NCI-H2107 (cell line): Measurements from ENCODE around the gene BBC3.
"Not testable (repeated sequence)": the region's sequence is repeated elsewhere in the genome, so short reads cannot be mapped to it uniquely, and the experiment has no call there.

Experiments used
- DNase-seq: peaks from one replicate; lab custom pipeline; 2025; lab: John Stamatoyannopoulos, UW

The BBC3 gene, protein sequence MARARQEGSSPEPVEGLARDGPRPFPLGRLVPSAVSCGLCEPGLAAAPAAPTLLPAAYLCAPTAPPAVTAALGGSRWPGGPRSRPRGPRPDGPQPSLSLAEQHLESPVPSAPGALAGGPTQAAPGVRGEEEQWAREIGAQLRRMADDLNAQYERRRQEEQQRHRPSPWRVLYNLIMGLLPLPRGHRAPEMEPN

DNA sequence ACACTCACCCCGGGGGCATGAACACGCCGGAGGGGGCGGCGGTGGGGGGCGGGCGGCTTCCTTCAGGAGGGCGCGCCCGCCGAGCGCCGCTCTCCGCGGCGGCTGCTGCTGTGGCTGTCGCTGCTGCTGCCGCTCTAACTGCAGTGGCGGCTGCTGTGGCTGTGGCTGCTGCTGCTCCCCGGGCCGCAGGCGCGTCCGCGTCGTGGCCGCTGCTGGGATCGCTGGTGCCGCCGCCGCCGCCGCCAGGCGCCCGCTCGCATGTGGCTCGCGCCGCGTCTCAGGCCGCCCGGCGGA lies at the start of gene BBC3:
BBC3 (minus strand) TSS at position 279 of the 294 bp plus-strand sequence. CDS start 2,768 bp downstream, outside the sequence.
- DNase-seq, result no peak

DNA sequence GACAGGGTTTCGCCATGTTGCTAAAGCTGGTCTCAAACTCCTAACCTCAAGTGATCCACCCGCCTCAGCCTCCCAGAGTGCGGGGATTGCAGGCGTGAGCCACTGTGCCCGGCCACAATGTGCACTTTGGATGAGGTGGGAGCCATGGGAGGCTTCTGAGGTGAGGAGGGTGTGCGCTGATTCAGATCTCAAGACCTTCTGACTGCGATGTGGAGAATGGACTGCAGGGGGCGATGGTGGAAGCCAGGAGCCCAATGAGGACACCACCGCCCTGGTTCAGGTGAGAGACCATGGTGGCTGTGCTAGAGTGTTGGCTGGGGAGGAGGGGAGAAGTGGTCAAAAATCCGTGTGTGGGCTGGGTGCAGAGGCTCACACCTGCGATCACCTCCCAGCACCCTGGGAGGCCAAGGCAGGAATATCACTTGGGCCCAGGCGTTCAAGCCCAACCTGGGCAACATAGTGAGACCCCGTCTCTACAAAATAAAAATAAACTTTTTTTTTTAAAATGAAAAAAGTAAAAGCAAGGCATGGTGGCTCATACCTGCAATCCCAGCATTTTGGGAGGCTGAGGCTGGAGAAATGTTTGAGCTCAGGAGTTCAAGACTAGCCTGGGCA lies 49.3 kb upstream of the BBC3 start:
- no peak for DNase-seq

DNA sequence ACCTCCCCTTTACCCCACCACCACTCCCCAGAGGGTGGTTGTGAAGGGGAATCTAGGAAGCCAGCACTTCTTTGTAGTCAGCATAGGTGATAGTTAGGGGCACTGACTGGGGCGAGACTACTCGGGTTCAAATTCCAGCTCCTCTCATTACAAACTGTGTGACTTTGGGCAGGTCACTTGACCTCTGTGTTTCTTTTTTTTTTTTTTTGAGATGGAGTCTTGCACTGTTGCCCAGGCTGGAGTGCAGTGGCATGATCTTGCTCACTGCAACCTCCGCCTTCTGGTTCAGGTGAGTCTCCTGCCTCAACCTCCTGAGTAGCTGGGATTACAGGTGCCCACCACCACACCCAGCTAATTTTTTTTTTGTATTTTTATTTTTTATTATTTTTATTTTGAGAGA lies 45.5 kb upstream of the BBC3 start:
- not testable (repeated sequence) for DNase-seq

DNA sequence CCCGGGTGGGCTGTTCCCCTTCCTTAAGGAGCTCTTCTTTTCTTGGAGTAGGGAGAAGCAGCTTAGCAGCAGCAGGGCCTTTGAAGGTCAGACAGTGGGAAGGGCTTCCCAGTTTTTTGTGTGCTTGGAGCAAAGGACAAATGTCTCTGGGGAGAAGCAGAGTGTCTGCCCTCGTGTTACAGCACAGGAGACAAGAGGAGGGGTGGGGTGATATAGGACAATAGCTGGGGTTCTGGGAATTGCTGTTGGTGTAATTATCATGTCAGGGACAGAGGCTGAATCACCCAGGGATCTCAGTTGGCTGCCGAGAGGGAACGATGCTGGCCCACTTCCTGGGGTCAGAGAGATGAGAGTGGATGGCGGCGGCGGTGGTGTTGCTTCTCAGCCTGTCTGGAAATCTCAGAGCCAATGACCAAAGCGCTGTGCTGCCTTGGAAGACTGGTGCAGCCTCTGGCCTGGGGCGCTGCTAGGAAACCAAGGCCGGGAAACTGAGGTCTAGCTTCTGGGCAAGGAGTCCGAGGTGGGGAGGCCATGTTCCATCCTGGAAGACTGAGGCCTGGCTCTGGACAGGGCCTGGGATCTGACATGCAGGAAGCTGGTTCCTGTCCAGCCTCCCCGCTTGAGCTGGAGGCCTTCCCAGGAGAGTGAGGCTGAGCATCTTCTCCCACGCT lies 44.9 kb upstream of the BBC3 start:
- DNase-seq, result no peak

DNA sequence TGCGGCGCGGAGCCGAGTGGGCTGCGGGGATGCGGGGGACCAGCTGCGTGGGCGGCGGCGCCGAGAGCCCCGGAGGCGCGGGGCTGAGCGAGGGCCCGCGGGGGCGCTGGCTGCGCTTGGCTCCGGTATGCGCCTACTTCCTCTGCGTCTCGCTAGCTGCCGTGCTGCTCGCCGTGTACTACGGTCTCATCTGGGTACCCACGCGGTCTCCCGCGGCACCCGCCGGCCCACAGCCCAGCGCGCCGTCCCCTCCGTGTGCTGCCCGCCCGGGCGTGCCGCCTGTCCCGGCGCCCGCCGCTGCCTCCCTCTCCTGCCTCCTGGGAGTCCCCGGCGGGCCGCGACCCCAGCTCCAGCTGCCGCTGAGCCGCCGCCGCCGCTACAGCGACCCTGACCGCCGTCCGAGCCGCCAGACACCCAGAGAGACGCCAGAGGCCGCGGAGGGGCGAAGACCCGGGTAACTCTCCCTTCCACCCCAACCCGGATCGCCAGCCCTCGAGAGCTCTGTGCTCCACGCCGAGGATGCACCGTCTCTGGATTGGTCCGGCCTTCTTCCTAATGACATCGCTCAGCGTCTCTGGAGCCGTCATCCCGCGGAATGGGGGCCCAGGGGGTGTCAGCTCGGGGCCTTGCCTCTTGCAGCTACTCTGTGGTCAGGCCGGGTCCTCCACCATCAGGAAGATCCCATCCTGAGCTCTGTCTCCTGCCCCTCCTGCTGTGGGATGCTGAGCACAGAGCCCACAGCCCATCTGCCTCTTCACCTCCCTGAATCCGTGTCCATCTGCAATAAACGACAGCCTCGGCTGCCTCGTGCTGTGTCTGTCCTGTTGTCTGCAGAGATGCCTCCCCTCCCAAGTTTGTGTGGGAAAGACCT lies 44.1 kb upstream of the BBC3 start:
- no peak for DNase-seq

DNA sequence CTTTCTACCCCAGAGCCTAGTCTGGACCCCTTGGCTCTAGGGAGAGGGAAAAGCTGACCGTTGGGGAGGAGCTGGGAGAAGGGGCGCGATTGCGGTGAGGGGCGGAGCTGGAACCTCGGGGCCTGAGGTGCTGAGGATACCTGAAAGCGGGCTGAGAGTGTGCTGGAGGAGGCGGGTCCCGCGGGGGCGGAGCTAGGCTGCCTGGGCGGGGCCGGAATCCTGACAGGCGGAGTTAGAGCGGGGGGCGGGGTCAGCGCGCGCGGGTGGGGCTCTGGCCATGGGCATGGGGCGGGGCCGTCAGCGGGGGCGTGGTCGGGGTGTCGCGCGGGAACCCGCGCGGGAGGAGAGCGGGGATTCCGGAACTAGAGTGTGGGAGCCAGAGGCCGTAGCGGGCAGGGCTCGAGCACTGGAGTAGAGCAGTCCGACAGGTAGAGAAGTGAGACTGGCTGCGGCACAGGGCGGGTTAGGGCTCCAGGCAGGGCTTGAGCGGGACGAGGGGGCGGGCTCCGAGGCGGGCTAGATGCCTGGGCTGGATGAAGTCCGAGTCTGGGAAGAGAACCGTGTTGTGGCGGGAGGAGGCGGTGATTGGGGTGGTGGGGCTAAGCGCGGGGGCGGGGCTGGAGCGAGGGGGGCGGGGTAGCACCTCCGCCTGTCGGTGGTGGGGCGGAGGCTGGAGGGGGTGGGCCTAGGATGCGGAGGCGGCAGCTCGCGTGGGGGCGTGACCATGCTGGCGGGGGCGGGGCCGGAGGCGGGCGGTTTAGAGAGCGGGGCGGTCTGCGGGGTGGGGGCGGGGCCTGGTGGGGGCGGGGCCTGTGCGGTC lies 43.3 kb upstream of the BBC3 start, which contains the start of gene INAFM1:
INAFM1 (plus strand) TSS at position 815 of the 820 bp plus-strand sequence. CDS start 35 bp downstream, outside the sequence.
- DNase-seq, result peak; percentile 91

DNA sequence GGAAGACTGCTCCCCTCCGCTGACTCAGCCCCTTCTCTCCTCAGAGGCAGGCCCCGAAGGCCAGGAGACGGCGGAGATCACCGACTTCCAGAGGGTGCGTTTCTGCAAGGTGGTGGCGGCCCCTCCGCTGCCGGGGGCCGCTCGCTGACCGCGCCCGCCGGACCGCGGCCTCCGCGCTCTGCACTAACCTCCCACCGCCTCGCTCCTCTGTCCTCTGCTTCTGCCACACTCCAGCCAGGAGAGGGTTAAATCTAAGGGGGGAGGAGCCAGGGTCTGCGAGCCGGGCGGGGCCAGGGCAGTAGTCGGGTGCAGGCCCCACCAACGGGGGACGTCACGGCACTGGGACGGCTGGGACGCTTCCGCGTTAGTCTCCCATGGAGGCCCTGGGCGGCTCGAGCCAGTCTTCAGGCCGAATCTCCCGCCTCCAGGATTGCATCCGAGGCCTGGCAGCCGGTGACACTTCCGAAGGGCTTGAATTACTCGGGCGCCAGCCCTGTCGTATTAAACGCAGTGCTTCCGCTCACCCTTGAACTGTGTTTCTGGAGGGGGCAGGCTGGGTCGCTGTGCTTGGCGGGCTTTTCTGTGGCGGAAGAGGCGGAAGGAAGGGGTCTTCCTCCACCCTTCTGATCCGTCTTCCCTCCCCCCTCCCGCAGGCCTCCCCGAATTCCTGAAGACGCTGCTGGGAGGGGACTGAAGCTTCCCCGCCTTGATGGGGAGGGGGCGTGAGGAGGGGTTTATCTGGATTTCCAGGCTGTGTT lies 42.5 kb upstream of the BBC3 start:
- peak; percentile 55 for DNase-seq

DNA sequence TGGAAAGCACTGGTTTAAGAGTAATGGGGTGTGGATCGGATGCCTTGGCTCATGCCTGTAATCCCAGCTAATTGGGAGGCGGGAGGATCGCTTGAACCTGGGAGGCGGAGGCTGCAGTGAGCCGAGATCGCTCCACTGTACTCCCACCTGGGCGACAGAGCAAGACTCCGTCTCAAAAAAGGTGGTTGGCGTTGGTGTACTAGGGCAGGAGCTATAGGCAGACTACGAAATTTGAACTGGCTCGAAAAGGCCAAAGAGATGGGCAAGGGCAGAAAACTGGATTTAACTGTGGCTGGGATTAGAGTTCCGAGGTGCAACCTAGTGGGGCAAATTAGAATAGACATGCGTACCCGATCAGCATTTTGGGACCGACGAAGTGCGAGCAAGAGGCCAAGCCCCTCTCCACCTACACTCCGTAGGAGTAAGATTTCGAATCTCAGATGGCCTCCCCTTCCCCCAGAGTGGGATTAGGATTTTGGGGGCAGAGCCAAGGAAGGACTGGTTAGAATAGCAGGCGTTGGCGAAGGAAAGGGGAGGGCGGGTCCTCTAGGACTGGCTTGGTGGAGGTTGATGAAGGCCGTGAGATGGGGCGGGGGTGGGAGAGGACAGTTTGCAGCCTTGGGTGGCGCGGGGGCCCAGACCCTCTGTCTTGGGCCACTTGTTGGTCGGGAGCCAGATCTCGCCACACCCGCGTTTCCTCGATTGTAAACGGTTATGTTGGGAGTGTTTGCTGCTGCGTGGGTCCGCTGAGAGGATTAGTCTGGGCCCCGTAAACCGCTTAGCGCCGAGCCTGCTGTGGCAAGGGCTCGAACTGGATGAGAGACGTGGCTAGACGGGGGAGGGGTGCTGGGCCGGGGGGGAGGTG lies 41.7 kb upstream of the BBC3 start:
- no peak for DNase-seq

DNA sequence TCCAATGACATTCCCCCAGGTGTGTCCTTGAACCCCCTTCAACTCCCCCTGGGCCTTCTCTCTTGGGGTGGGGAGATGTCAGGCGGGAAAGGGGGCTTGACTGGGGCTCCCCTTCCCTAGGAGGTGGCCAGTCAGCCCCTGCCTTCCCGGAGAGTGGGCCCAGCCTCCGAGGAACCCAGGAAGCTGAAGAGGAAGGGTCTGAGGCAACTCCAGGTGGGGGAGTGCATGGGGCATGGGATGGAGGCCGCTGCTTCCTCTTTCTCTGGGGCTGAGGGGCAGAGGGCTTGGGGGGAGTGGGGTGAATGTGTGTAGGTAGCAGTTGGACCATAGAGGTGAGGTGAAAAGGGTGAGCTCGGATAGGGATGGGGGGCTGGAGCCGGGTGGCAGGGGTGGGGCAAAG lies 41.0 kb upstream of the BBC3 start:
- no peak for DNase-seq

DNA sequence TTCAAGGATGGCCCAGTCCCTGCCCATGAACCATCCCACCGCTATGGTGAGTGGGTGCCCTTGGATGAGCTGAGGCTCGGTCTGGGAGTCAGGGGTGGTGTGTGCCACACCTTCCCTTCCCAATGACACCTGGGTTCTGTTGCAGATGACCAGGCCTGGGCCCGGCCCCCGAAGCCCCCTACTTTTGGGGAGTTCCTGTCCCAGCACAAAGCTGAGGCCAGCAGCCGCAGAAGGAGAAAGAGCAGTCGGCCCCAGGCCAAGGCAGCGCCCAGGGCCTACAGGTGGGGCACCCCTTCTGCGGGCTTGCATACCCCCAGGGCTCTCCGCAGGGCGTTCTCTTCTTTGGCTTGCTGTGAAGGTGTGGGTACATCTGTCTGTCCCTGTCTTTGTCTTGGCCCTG lies 39.4 kb upstream of the BBC3 start:
- DNase-seq, result no peak

DNA sequence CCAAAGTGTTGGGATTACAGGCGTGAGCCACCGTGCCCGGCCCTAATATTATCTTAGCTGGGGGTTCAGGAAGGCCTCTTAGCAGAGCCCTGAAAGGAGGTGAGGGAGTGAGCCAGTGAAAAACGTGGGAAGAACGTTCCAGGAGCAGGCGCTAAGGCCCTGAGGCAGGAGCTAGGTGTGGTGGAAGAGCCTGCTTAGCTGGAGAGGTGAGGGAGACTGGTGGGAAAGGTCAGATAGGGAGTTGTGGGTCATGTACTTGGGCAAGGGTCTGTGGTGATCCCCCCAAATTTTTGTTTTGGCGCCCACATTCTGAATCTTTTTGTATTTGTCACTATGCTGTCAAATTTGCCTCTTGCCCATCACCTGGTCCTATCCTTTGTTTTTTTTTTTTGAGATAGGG lies 38.6 kb upstream of the BBC3 start:
- DNase-seq, result no peak

DNA sequence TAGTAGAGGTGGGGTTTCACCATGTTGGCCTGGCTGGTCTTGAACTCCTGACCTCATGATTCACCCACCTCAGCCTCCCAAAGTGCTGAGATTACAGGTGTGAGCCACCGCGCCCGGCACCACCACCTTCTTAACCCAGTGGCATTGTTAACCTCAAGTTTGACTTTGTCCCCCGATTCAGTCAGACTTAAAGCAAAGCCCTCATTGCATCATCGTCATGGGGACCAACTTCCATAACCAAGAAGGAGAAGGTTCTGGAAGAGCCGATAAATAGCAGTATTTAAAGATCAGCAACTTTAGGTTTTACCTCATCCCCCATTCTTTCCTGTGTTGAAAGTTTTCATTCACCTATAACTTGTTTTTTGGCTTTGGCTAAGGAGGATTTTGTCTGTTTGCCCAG lies 37.0 kb upstream of the BBC3 start:
- no peak for DNase-seq

DNA sequence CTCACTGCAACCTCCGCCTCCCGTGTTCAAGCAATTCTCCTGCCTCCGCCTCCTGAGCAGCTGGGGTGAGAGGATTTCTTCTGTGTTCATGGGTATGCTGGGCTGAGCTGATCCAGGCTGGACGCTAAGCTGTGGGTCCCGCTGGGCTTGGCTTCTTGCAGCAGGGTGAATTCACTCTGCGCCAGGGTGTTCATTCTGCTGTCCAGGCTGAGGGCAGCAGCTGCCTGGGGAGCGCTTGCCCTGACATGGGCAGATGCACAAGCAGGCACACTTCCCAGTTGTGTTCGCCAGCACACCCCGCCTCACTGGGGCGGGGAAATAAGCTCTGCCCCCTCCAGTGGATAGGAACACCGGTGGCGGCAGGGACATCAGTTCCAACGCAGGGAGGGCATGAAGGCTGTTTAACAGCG lies 36.4 kb upstream of the BBC3 start:
- DNase-seq, result no peak

DNA sequence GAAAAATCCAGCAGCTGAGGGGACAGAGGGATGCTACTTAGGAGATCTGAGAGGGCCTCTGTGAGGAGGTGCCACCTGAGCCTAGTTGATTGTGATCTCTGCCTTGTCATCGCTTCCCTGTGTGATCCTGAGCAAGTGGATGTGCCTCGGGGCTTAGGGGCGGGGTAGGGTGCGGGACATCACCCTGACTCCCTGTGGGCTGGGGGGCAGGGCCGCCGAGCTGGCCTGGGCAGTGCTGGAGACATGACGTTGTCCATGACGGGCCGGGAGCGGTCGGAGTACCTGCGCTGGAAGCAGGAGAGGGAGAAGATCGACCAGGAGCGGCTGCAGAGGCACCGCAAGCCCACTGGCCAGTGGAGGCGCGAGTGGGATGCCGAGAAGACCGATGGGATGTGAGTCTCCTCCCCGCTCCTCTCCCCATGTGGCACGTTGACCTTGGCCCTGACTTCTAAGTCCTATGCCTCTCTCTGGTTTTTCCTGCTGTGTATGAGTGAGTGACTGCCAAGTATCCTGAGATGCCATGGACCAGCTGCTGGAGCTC lies 35.5 kb upstream of the BBC3 start:
- DNase-seq, result no peak

DNA sequence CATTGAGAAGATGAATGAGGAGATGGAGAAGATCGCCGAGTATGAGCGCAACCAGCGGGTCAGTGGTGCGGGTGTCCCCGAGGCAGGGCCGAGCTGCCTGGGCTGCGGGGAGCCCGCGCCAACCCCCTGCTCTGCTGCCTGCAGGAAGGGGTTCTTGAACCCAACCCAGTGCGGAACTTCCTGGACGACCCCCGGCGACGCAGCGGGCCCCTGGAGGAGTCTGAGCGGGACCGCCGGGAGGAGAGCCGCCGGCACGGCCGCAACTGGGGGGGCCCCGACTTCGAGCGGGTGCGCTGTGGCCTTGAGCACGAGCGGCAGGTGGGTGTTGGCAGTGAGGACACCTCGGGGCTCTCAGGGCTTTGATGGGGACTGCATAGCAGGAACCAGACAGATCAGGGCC lies 33.6 kb upstream of the BBC3 start:
- DNase-seq, result no peak

DNA sequence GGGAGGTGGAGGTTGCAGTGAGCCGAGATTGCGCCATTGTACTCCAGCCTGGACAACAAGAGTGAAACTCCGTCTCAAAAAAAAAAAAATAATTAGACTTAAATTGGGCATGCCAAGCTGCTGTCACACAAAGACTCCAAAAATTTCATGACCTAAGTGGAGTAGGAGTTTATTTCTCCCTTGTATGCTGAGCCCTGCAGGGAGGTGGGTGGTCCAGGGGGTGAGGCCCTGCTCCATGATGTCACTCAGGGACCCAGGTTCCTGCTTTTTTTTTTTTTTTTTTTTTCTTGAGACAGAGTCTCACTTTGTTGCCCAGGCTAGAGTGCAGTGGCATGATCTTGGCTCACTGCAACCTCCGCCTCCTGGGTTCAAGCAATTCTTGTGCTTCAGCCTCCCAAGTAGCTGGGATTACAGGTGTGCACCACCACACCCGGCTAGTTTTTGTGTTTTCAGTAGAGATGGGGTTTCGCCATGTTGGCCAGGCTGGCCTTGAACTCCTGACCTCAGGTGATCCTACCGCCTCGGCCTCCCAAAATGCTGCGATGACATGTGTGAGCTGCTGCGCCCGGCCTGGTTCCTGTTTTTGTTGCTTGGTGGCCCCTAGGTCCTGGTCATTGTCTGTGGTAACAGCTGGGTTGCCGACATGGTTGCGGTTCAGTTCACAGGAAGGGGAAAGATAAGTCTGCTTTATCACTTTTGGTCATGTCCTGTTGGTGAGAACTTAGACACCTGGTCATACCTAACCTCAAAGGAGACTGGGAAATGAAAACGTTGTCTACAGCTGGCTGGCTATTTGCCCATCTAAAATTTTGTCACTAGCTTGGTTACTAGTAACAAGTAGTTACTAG lies 31.2 kb upstream of the BBC3 start:
- DNase-seq, result not testable (repeated sequence)

DNA sequence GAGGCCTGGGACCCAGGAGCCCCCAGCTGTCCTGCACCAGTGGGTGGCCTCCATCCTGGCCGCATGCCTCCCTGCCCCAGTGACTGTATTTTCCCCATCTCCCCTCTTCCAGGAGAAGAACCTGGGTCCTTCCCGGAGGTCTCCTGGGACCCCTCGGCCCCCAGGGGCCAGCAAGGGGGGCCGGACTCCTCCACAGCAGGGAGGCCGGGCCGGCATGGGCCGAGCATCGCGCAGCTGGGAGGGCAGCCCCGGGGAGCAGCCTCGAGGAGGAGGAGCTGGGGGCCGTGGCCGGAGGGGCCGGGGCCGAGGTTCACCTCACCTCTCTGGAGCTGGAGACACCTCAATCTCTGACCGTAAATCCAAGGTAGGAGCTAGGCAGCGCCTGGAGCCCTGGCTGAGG lies 29.5 kb upstream of the BBC3 start:
- DNase-seq, result no peak

DNA sequence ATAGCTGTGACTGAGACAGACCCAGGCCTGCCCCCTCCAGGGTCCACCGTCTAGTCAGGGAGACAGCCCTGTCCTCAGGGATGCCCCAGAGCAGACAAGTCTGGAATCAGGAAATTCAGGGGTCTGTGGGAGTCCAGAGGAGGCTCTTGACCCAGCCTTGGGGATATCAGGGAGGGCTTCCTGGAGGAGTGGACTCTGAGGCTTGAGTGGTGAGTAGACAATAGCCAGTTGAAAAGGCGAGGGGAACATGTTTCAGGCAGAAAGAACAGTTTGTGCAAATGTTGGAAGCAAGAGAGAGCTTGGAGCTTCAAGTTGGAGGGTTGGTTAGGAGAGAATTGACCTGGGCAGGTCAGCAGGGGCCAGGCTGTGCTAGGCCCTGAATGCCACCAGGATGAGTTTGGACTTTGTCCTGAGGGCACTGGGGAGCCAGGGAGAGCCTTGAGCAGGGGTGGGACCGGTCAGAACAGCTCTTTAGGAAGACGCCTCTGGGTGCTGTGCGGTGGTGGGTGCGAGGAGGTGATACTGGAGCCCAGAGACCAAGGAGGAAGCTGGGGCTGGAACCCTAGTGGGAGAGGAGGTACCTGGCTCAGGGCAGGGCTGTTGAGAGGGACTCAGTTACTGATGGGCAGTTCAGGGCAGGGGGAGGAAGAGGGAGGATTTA lies 28.0 kb upstream of the BBC3 start:
- no peak for DNase-seq
